Activated CD8-positive, alpha-beta memory T cell treated with anti-CD3 and anti-CD28 coated beads, Interleukin-2, amount 50 U/mL, for 48 hours (primary cell): Measurements from ENCODE around the gene ENOX1.

Experiments used
- DNase-seq: peaks from one replicate; pipeline ENCODE4 v3.0.0-alpha.2; 2020

ENOX1 gene

GRCh38 chr13:43785261-43785649 is 1.5 kb downstream of the ENOX1 start:
- DNase-seq = no peak

- no peak for DNase-seq
Measured at GRCh38 chr13:43784496-43784895, 2.3 kb downstream of the ENOX1 start.

DNA sequence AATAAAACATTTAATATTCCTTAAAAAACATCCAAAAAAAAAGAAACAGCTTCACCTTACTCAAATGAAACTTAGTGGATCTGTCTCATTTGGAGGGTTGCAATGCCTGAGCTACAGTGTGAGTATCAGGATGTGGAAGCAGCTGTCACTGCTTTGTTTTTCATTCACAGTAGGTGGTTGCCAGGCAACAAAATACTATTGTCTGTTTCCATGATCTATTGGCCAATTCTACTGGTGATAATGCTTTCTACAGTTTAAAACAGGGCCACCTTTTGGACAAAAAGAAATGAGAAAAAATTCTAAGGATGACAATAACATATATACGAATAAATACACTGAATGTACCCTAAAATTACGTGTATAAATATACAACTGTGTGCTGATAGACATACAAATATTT is 3.0 kb downstream of the ENOX1 start:
- no peak for DNase-seq

GRCh38 chr13:43782686-43783085 is 4.1 kb downstream of the ENOX1 start:
- no peak for DNase-seq

DNA sequence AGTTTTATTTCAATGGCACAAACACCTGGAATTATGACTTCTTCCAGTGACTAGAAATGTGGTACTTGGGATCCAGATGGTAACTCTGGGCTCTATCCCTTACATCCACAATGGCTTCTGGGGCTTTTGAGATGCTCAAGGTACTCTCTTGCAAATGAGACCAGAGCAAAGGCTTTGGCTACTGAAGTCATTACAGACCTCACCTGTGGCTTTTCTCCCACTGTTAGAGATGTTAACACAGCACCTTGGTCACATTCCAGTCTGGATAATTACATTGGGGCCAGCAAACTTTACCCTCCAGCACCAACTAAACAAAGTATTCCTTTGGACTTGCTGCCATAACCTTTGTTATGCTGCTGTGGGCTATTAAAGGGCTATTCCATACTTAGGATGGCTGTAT is 6.1 kb downstream of the ENOX1 start:
- DNase-seq = no peak

DNA sequence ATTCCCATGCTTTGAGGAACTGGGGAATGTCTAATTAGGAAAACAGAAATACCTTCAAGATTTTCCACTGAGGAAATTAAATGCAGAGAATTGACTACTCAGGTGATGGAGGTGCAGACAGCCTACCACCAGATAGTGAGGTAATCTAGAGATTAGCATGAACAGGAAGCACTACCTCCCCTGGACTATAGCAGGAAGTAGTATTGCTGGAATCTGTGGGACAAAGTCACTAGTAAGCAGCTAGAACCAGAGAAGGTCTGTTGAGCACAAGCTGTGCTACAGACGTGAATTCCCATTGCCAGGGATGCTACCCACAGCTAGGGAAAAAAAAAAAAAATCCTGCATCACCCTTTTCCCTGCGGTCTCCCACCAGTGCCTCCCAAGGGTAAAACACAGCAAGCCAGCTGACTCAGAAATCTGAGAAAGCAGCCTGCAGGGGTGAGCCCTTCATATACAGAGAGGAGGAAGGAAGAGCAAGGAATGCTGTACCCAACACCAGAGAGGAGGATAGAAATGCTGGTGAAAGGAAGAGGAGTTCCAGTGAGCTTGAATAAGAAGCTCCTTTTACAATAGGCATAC is 10.2 kb downstream of the ENOX1 start:
- no peak for DNase-seq

- no peak for DNase-seq
Measured at GRCh38 chr13:43776006-43776405, 10.8 kb downstream of the ENOX1 start.

GRCh38 chr13:43773602-43774001 is 13.2 kb downstream of the ENOX1 start:
- DNase-seq = no peak

DNA sequence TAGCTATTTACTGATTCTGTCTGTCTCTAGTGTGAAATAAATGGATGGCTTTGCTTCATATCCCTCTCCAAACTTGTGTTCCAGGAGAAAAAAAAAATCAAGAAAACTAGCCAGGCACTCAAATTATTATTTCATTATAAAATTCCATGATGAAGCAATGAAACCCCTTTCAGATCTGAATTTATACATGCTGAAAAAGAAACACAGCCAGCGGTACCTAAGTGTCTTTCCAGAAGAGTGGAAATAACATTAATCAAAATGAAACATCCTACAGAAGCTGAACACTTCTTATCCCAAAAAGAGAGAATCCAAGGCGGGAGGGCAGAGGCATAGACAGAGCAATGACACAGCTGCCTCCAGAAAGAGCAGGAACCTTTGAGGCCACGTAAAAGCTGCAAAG is 15.9 kb downstream of the ENOX1 start:
- no peak for DNase-seq

- no peak for DNase-seq
Measured at GRCh38 chr13:43769529-43769928, 17.2 kb downstream of the ENOX1 start.

- DNase-seq = no peak
Measured at GRCh38 chr13:43767341-43767931, 19.3 kb downstream of the ENOX1 start.

- no peak for DNase-seq
Measured at GRCh38 chr13:43766725-43767124, 20.0 kb downstream of the ENOX1 start.

- DNase-seq = no peak
Measured at GRCh38 chr13:43764349-43764748, 22.4 kb downstream of the ENOX1 start.

GRCh38 chr13:43763143-43763759 is 23.5 kb downstream of the ENOX1 start:
- DNase-seq = no peak

- DNase-seq = no peak
Measured at GRCh38 chr13:43761616-43762315, 25.0 kb downstream of the ENOX1 start.

- no peak for DNase-seq
Measured at GRCh38 chr13:43760257-43760656, 26.5 kb downstream of the ENOX1 start.

DNA sequence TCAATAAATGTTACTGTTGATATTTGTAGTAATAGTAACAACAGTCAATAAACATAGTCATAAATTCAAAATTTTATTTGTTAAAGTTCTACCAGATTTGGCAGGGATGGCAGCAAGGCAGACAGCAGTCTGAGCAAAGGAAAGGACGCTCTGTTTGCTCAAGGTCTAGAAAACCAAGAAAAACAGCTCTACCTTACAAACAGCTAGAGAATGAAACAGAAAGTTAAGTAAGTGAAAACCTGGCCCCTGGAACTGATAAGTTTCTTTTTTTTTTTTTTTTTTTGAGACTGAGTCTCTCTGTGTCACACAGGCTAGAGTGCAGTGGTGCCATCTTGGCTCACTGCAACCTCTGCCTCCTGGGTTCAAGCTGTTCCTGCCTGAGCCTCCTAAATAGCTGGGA is 27.9 kb downstream of the ENOX1 start:
- DNase-seq = no peak

GRCh38 chr13:43757266-43757665 is 29.5 kb downstream of the ENOX1 start:
- DNase-seq = no peak

DNA sequence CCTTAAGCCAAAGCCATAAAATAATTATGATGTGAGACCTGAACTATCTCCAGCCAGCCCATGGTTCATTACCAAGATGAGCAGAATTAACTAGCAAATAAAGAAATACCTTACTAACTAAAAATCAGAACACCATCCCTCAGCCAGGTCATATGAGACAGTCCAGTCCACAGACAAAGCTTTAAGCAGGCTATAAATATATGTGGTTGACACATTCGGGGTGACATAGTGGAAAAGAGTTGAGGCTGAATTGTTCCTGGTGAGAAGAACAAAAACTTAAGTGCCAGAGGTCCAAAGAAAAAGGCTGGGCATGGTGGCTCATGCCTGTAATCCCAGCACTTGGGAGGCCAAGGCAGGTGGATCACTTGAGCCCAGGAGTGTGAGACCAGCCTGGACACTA is 30.9 kb downstream of the ENOX1 start:
- DNase-seq = no peak

DNA sequence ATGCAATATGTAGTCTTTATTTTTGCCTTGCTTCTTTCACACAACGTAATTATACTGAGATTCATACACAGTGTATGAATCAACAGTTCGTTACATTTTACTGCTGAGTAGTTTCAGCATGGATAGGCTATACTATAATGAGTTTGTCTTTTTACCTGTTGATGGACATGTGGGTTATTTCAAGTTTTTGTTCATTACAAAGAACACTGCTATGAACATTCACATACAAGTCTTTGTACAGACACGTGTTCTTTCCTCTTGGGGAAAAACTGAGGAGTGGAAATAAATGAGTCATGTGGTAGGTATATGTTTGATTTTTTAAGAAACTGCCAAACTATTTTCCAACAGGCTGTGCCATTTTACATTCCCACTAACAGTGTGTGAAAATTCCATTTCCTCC is 35.1 kb downstream of the ENOX1 start:
- no peak for DNase-seq

DNA sequence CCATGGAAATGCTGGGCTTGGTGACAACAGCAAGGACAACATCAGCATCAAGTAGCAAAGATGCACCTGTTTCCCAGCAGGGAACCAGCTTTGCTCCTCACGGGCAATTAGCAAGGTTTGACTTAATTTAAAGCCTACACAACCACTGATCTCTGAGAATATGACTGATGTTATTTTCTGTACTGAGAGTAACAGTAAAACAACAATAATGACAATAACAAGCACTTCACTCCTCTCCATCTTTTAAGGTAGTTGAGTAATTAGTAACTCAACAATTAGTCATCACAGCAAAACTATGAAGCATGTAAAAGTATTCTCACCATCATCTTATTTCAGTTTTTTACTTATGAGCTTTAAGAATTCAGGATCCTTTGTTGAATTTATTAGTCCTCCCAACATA is 37.3 kb downstream of the ENOX1 start:
- no peak for DNase-seq

- DNase-seq = no peak
Measured at GRCh38 chr13:43744261-43745031, 42.3 kb downstream of the ENOX1 start.

- no peak for DNase-seq
Measured at GRCh38 chr13:43742911-43743310, 43.9 kb downstream of the ENOX1 start.
